RWPE2 (cell line): ENCODE data around the gene ZNF575.

ENCODE experiments used
- ATAC-seq: fragments of 200-7000 bp; cut with Tn5 transposase; 3 replicates; pipeline ENCODE4 v1.9.1; 2021; ENCODE audit warnings: low read depth
- DNase-seq: peaks from one replicate; pipeline ENCODE4 v3.0.0-alpha.2; 2020; ENCODE audit warnings: low spot score
- H3K27ac ChIP-seq: fragments of 450-650 bp; 2 replicates; pipeline ENCODE4 v1.5.1; 2017; ENCODE audit warnings: mild to moderate bottlenecking; ENCODE audit not compliant: poor library complexity, severe bottlenecking
- H3K27me3 ChIP-seq: fragments of 250-450 bp; sonication (Bioruptor Pico); 2 replicates; pipeline ENCODE4 v1.5.1; 2021; ENCODE audit warnings: mild to moderate bottlenecking, moderate library complexity; ENCODE audit not compliant: insufficient read depth, poor library complexity, severe bottlenecking
- H3K36me3 ChIP-seq: fragments of 250-450 bp; sonication (Bioruptor Pico); 2 replicates; pipeline ENCODE4 v1.5.1; 2020; ENCODE audit warnings: low read depth, mild to moderate bottlenecking, moderate library complexity
- H3K4me1 ChIP-seq: fragments of 250-450 bp; sonication (Bioruptor Pico); 2 replicates; pipeline ENCODE4 v1.5.1; 2021; ENCODE audit warnings: mild to moderate bottlenecking, moderate library complexity; ENCODE audit not compliant: insufficient read depth, poor library complexity, severe bottlenecking
- H3K4me3 ChIP-seq: fragments of 250-450 bp; sonication (Bioruptor Pico); 2 replicates; pipeline ENCODE4 v1.5.1; 2021; ENCODE audit warnings: mild to moderate bottlenecking, moderate library complexity; ENCODE audit not compliant: severe bottlenecking
- H3K9me3 ChIP-seq: fragments of 250-450 bp; sonication (Bioruptor Pico); 2 replicates; pipeline ENCODE4 v1.5.1; 2021; ENCODE audit warnings: mild to moderate bottlenecking, moderate library complexity; ENCODE audit not compliant: severe bottlenecking
- TF ChIP-seq, protein P1 (sequence below): fragments of 450-650 bp; IDR thresholded peaks from one replicate; pipeline ENCODE4 v1.5.1; 2017; ENCODE audit warnings: mild to moderate bottlenecking, moderate library complexity; ENCODE audit not compliant: poor library complexity, severe bottlenecking

ZNF575 gene

DNA sequence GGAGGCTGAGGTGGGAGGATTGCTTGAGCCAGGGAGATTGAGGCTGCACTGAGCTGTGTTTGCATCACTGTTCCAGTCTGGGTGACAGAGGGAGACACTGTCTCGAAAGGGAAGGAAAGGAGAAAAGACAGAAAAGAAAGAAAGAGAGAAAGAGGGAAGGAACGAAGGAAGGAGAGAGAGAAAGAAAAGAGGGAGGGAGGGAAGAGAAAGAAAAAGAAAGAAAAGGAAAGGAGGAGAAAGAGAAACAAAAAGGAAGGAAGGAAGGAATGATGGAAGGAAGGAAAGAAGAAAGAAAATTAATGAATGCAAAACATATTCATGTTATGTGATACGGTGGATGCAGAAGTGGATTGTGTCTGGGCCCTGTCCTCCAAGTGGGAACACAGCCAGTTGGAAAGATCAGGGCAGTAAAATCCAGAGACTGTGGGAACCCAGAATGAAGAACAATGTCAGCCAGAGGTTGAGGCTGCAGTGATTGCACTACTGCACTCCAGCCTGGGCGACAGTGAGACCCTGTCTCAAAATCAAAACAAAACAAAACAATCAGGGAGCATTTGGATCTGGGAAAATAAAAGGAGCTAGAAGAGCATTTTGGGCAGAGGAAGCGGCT lies 34.6 kb upstream of the ZNF575 start:
- DNase-seq (no peak), ATAC-seq (no peak)
- H3K4me3 ChIP-seq = no peak overlapping the region
- no peaks in the 10 kb centered on the region for H3K27me3 ChIP-seq
- no peaks in the 10 kb centered on the region for H3K9me3 ChIP-seq
- no peaks in the 10 kb centered on the region for H3K4me1 ChIP-seq
- peaks cover 7% of the 10 kb centered on the region; the same call in 1 of the 2 replicates for H3K36me3 ChIP-seq
- no peak overlapping the region for H3K27ac ChIP-seq
- TF ChIP-seq, protein P1, sequence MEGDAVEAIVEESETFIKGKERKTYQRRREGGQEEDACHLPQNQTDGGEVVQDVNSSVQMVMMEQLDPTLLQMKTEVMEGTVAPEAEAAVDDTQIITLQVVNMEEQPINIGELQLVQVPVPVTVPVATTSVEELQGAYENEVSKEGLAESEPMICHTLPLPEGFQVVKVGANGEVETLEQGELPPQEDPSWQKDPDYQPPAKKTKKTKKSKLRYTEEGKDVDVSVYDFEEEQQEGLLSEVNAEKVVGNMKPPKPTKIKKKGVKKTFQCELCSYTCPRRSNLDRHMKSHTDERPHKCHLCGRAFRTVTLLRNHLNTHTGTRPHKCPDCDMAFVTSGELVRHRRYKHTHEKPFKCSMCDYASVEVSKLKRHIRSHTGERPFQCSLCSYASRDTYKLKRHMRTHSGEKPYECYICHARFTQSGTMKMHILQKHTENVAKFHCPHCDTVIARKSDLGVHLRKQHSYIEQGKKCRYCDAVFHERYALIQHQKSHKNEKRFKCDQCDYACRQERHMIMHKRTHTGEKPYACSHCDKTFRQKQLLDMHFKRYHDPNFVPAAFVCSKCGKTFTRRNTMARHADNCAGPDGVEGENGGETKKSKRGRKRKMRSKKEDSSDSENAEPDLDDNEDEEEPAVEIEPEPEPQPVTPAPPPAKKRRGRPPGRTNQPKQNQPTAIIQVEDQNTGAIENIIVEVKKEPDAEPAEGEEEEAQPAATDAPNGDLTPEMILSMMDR = no peak

DNA sequence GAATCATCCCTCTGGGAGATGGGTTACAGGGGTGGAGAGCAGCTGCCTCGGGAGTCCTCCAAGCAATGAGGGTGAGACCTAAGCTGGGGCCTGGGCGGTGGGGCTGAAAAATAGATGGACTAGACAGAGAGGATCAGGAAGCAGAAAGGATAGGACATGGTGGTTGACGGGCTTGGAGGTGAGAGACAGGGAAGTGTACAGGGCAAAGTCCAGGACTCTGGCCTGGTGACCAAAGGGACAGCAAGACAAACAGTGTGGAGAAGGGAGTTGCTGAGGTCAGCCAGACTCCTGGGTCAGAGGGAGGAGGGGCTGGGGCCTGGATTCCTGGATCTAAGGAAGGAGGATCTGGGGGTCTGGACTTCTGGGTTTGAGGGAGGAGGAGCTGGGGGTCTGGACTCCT lies 33.9 kb upstream of the ZNF575 start:
- TF ChIP-seq, protein P1 = no peak
- no peaks in the 10 kb centered on the region for H3K27me3 ChIP-seq
- H3K36me3 ChIP-seq = peaks cover 7% of the 10 kb centered on the region; the same call in 1 of the 2 replicates
- ATAC-seq (no peak), DNase-seq (no peak)
- H3K9me3 ChIP-seq = no peaks in the 10 kb centered on the region
- H3K4me3 ChIP-seq = no peak overlapping the region
- H3K27ac ChIP-seq = no peak overlapping the region
- no peaks in the 10 kb centered on the region for H3K4me1 ChIP-seq

DNA sequence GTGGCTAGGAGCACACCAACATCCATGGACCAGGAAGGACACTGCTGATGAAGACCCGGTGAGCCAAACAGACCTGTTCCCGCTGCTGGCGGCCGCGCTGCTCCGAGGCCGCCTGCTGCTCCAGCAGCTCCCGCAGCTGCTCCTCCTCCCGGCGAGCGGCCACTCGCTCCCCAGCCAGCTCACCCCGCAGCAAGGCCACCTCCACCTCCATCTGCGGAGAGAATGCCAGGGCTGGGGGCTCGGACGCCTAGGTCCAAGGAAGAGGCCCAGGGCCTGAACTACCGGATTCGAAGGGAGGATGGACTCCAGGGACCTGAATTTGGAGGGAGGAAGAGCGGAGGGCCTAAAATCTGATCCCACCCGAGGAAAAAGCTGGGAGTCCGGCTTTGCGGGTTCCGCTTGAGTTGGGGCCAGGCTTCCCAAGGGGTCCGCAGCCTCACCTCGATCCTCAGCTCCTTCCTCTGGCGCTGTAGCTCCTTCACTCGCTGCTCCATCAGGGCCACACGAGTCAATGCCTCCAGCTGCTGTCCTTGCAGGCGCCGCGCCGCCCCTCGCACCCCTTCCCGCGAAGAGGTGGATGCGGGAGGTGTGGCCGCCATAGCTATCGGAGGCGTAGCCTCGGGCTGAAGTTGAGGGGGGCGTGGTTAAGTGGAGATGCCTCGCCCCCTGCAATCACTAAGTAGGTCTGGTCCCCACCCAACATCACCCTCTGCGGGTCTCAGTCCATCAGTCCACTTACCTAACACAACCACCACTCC lies 31.1 kb upstream of the ZNF575 start:
- H3K4me1 ChIP-seq = no peaks in the 10 kb centered on the region
- no peak overlapping the region for H3K27ac ChIP-seq
- no peaks in the 10 kb centered on the region for H3K27me3 ChIP-seq
- H3K36me3 ChIP-seq = peaks cover 9% of the 10 kb centered on the region
- TF ChIP-seq, protein P1 = no peak
- DNase-seq = no peak
- no peak overlapping the region for H3K4me3 ChIP-seq
- H3K9me3 ChIP-seq = no peaks in the 10 kb centered on the region
- ATAC-seq = no peak

DNA sequence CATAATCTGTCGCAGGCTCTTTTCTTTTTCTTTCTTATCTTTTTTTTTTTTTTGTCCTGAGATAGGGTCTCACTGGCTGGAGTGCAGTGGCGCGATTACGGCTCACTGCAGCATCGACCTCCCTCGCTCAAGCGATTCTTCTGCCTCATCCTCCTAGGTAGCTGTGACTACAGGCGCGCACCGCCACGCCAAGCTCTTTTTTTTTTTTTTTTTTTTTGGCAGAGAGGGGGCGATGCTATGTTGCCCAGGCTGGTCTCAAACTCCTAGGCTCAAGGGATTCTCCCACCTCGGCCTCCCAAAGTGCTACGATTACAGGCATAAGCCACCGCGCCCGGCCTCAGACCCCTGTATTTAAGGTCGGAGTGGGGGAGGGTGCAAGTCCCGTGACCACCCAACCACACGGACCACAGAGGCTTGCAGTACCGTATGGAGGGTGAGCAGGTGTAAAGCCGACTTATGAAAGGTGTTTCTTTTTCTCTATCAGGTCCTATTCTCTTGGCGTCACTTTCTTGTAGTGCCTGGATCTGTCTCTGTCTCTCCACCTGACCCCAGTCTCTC lies 30.5 kb upstream of the ZNF575 start:
- ATAC-seq = no peak
- Histone ChIP-seq H3K27ac (no peak overlapping the region), H3K9me3 (no peaks in the 10 kb centered on the region), H3K36me3 (peaks cover 9% of the 10 kb centered on the region), H3K27me3 (no peaks in the 10 kb centered on the region), H3K4me3 (no peak overlapping the region), H3K4me1 (no peaks in the 10 kb centered on the region)
- TF ChIP-seq, protein P1 = no peak
- DNase-seq = no peak
